ENCODE results near the gene PTPA. TPM values are rescaled to one million over a fixed set of nuclear protein-coding genes. Genes with fewer than 3 reads are reported as not detected.

PTPA gene
- polyA plus RNA-seq, 1 experiment: 140 TPM

GRCh38 chr9:129133082-129133481, 21.9 kb downstream of the PTPA start:
- Histone ChIP-seq H3K27me3 (ENCODE audit: control insufficient read depth, insufficient read depth, low read length) (no peaks in the 10 kb centered on the region), H3K27ac (ENCODE audit: low read depth, low read length) (no peak overlapping the region), H3K4me3 (ENCODE audit: low read depth, low read length) (no peak overlapping the region), H3K9me3 (ENCODE audit: control insufficient read depth, insufficient read depth, low read length) (no peaks in the 10 kb centered on the region)
- no peak for TF ChIP-seq CTCF (IDR thresholded peaks at IDR 0.05; ENCODE audit: low read depth, low read length)
- no peak for DNase-seq (ENCODE audit: low read depth, low spot score)
- CTCF ChIA-PET: interaction anchor here (1.8 to 16.1 kb wide), 7 partner anchors 8 to 653 kb away, joined by 5 to 302 read pairs (median 12); partner anchors contain the start of genes C9orf50 and NTMT1
- POLR2A ChIA-PET: interaction anchor here (0.5 kb wide), 1 partner anchor 217 kb away, joined by 3 read pairs; no protein-coding TSS in a partner anchor

DNA sequence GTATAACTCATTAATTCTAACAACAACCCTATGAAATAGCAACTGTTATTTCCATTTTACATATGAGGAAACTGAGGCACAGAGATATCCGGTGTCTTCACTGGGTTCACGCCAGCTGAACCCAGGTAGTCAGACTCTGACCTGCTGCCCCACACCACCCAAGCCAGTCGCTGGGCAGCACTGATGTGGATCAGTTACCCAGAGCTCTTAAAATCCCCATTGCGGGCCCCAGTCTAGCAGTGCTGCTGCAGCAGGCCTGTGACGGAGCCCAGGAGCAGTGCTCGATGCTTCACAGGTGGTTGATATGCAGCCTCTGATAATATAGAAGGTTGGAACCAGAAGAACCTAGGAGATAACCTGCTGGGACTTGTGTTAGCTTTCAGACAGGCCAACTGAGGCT, 24.3 kb downstream of the PTPA start:
- POLR2A ChIA-PET: interaction anchor here (0.6 to 0.7 kb wide), 2 partner anchors 26 to 898 kb away, joined by 5 to 7 read pairs; no protein-coding TSS in a partner anchor
- CTCF ChIA-PET: interaction anchor here (0.6 to 16.1 kb wide), 2 partner anchors 24 to 487 kb away, joined by 3 to 302 read pairs; partner anchors contain the start of genes C9orf50, NTMT1 and PTPA
- no peaks in the 10 kb centered on the region for H3K27me3 ChIP-seq (ENCODE audit: control insufficient read depth, insufficient read depth, low read length)
- peak overlapping the region; percentile 11 for H3K27ac ChIP-seq (ENCODE audit: low read depth, low read length)
- H3K4me3 ChIP-seq (ENCODE audit: low read depth, low read length): no peak overlapping the region
- no peaks in the 10 kb centered on the region; the same call in 1 of the 2 replicates for H3K9me3 ChIP-seq (ENCODE audit: control insufficient read depth, insufficient read depth, low read length)
- TF ChIP-seq CTCF (IDR thresholded peaks at IDR 0.05; ENCODE audit: low read depth, low read length): no peak
- DNase-seq (ENCODE audit: low read depth, low spot score): no peak

- no peak for DNase-seq (ENCODE audit: low read depth, low spot score)
- CTCF ChIA-PET: interaction anchor here (1.1 to 16.1 kb wide), 2 partner anchors 478 to 486 kb away, joined by 3 to 302 read pairs; partner anchors contain the start of genes C9orf50 and NTMT1
- Histone ChIP-seq H3K27ac (ENCODE audit: low read depth, low read length) (no peak overlapping the region), H3K9me3 (ENCODE audit: control insufficient read depth, insufficient read depth, low read length) (no peaks in the 10 kb centered on the region; the same call in 1 of the 2 replicates), H3K27me3 (ENCODE audit: control insufficient read depth, insufficient read depth, low read length) (no peaks in the 10 kb centered on the region), H3K4me3 (ENCODE audit: low read depth, low read length) (no peak overlapping the region)
- POLR2A ChIA-PET: no interaction called here
- no peak for TF ChIP-seq CTCF (IDR thresholded peaks at IDR 0.05; ENCODE audit: low read depth, low read length)
These were observed 25.3 kb downstream of the PTPA start for GRCh38 chr9:129136446-129137035.

DNA sequence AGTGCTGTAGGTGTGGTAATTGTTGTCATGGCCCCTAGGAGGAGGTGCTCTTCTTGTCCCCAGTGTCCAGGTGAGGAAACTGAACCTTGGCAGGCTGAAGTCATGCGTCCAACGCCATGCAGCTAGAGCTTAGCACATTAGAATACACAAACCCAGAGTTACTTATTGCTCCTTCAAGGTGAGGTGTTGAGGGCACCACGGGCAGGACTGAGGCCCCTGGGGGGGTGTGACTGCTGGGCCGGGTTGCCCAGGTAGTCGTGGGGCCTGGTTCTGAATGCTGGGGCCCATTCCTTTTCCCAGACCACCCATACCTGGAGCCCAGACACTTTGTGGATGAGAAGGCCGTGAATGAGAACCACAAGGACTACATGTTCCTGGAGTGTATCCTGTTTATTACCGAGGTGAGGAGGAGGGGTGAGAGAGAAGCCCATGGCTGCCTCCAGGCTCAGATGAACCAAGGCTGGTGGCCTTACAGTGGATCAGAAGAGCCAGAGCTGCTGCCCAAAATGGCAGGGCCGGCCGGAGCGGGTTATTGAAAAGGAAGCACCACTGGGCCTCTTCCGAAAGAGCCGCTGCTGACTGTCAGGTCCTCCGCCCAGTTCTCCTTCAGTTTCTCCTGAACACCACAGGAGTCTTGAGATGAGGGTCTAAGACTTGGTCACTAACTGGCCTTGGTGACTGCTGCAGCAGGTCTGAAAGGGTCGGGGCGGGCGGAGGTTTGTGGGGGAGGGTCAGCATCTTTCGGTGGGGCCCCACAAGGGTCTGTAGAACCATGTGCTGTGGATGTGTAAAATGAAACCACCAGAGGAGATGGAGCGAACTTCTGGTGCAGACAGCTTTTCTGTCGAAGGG, 26.3 kb downstream of the PTPA start:
- TF ChIP-seq CTCF (IDR thresholded peaks at IDR 0.05; ENCODE audit: low read depth, low read length): no peak
- ChIA-PET POLR2A (no interaction called here), CTCF (interaction anchor here (0.6 to 16.1 kb wide), 6 partner anchors 33 to 490 kb away, joined by 3 to 302 read pairs (median 13); partner anchors contain the start of genes C9orf50 and NTMT1)
- no peak for DNase-seq (ENCODE audit: low read depth, low spot score)
- H3K27me3 ChIP-seq (ENCODE audit: control insufficient read depth, insufficient read depth, low read length): no peaks in the 10 kb centered on the region
- no peaks in the 10 kb centered on the region; the same call in 1 of the 2 replicates for H3K9me3 ChIP-seq (ENCODE audit: control insufficient read depth, insufficient read depth, low read length)
- H3K27ac ChIP-seq (ENCODE audit: low read depth, low read length): no peak overlapping the region
- no peak overlapping the region for H3K4me3 ChIP-seq (ENCODE audit: low read depth, low read length)
